Activated naive CD4-positive, alpha-beta T cell treated with anti-CD3 and anti-CD28 coated beads, Interleukin-2, amount 50 U/mL, for 72 hours (primary cell): ENCODE data around the gene DEGS2. TPM values are rescaled to one million over a fixed set of nuclear protein-coding genes. Genes with fewer than 3 reads are reported as not detected.
A peak's percentile ranks its signal among the peaks of the same experiment; 100 is the strongest.

ENCODE experiments used
- ATAC-seq, 2 donors: fragments of 150-1000 bp; cut with Tn5 transposase; 2 replicates each; pipeline ENCODE4 v1.10.0; 2021; ENCODE audit warnings: mild to moderate bottlenecking in 2 of 2, moderate library complexity in 2 of 2
- DNase-seq, 2 donors: peaks; one replicate each; pipeline ENCODE4 v3.0.0; 2021 to 2022; ENCODE audit warnings: low spot score in 2 of 2
- H3K27ac Mint-ChIP-seq, 2 donors: one replicate each; pipeline ENCODE4 v1.8.0; 2022; ENCODE audit warnings: mild to moderate bottlenecking in 2 of 2, mixed read lengths in 2 of 2
- H3K36me3 Mint-ChIP-seq, 2 donors: one replicate each; pipeline ENCODE4 v1.8.0; 2022; ENCODE audit warnings: mixed read lengths in 2 of 2
- H3K9me3 Mint-ChIP-seq, 2 donors: one replicate each; pipeline ENCODE4 v1.8.0; 2022; ENCODE audit warnings: mixed read lengths in 2 of 2
- total RNA-seq, 2 donors: library from RNA; stranded (reverse); gene quantifications; one replicate each; pipeline ENCODE4 v1.2.3, GENCODE V29; 2022

The DEGS2 gene
- total RNA-seq, 2 donors from 2014 or later: 1.4 to 3.2 TPM

- DNase-seq: peak in 1 of 2 donors; percentile 18
- H3K36me3 Mint-ChIP-seq: peaks cover 57 to 70% of the 10 kb centered on the region in 2 donors
- peak overlapping the region; percentile 92 to 97 for H3K27ac Mint-ChIP-seq
- no peaks in the 10 kb centered on the region for H3K9me3 Mint-ChIP-seq
- no peak for ATAC-seq
Observed at GRCh38 chr14:100102156-100102785, 57.2 kb downstream of the DEGS2 start.

- H3K36me3 Mint-ChIP-seq: peaks cover 51 to 52% of the 10 kb centered on the region in 2 donors
- peak in 1 of 2 donors; percentile 37 for DNase-seq
Observed at GRCh38 chr14:100100032-100100703, 59.3 kb downstream of the DEGS2 start.

GRCh38 chr14:100098171-100098570 lies 61.3 kb downstream of the DEGS2 start:
- Mint-ChIP-seq H3K9me3 (no peaks in the 10 kb centered on the region), H3K36me3 (peaks cover 38 to 46% of the 10 kb centered on the region in 2 donors), H3K27ac (peak overlapping the region; percentile 67 to 78)
- DNase-seq (peak in 1 of 2 donors; percentile 52), ATAC-seq (no peak)

More at GRCh38 chr14:100100032-100100703, 59.3 kb downstream of the DEGS2 start:
- Mint-ChIP-seq H3K9me3 (no peaks in the 10 kb centered on the region), H3K27ac (peak overlapping the region; percentile 38 to 62)
- peak in 1 of 2 donors; percentile 18 for ATAC-seq

- no peaks in the 10 kb centered on the region for H3K9me3 Mint-ChIP-seq
- peak overlapping the region; percentile 40 to 67 for H3K27ac Mint-ChIP-seq
- H3K36me3 Mint-ChIP-seq: peaks cover 36 to 46% of the 10 kb centered on the region in 2 donors
- ATAC-seq: no peak
- DNase-seq: no peak
Observed at GRCh38 chr14:100096656-100097055, 62.8 kb downstream of the DEGS2 start.

Other genes starting within 250 kb of the DEGS2 start
- 100 to 1,000 TPM; 342 to 426 TPM for gene EVL, start 94.2 kb downstream of the DEGS2 start, total RNA-seq
- gene YY1, start 79.5 kb upstream of the DEGS2 start, total RNA-seq: 100 to 1,000 TPM in 1 of 2 donors, 10 to 100 TPM in 1; 87.8 to 120 TPM
- 1 to 10 TPM; 8.5 to 8.9 TPM for gene SLC25A29, start 146.8 kb upstream of the DEGS2 start, total RNA-seq
- gene SLC25A47, start 163.7 kb upstream of the DEGS2 start, total RNA-seq: under 1 TPM in 1 of 2 donors, not detected in 1; 0.23 TPM
- 1 to 10 TPM; 3.6 to 7.4 TPM for gene WDR25, start 216.8 kb upstream of the DEGS2 start, total RNA-seq